ENCODE results near the gene SMO. TPM values are rescaled to one million over a fixed set of nuclear protein-coding genes. Genes with fewer than 3 reads are reported as not detected.

Gene SMO
- total and polyA plus RNA-seq, 4 donors = 2.9 to 16.3 (median 10.7) TPM

DNA sequence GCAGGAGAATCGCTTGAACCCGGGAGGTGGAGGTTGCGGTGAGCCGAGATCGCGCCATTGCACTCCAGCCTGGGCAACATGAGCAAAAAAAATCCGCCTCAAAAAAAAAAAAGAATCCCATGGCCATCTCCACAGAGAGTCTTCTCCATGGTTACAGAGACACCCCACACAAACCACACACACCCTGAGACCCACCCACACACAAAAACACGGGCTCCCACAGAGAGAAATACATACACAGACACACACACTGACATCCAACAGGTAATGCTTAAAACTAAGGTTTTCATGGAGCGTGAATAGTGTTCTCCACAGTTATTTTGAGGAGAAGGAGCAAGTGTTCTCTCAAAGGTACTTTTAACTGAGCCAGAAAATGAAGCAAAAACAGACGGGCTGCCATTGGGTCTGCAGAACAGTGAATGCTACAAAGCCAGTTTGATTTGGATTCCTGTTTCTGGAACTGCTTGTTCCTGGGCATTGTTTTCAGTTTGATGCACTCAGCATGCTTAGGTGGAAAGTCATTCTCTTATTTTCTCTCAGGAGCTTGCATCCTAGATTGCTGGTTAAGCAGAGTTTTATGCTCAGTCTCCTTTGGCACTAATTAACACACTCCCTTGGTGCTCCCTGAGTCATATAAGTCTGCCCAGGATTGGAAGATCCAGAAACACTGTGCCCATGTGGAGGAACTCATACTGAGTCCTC lies 51.8 kb downstream of the SMO start:
- no peak overlapping the region for H3K4me3 ChIP-seq (ENCODE audit: low read depth in 1 of 3, low read length in 3 of 3)
- WGBS = 95% methylated on average over 10 of the region's 10 CpGs
- H3K27ac ChIP-seq (ENCODE audit: low read depth in 1 of 2, low read length in 2 of 2) = no peak overlapping the region
- DNase-seq (ENCODE audit: low spot score) = no peak
- no peaks in the 10 kb centered on the region for H3K27me3 ChIP-seq (ENCODE audit: control insufficient read depth in 4 of 4, insufficient read depth in 4 of 4, low read length in 3 of 4)
- H3K9ac ChIP-seq (ENCODE audit: low read depth in 1 of 2, low read length in 2 of 2) = no peak overlapping the region
- H3K36me3 ChIP-seq (ENCODE audit: control insufficient read depth in 4 of 4, insufficient read depth in 3 of 4, low read depth in 1 of 4, low read length in 3 of 4) = no peaks in the 10 kb centered on the region
- TF ChIP-seq FOXA1 (IDR thresholded peaks at IDR 0.05) (no peak), HNF4A (conservative IDR thresholded peaks at IDR 0.05) (no peak), NR2F2 (IDR thresholded peaks at IDR 0.05) (no peak)
- H3K4me1 ChIP-seq (ENCODE audit: control insufficient read depth in 4 of 4, insufficient read depth in 4 of 4, low read length in 3 of 4) = no peaks in the 10 kb centered on the region
- H3K9me3 ChIP-seq (ENCODE audit: control insufficient read depth in 4 of 4, low read length in 3 of 4) = no peaks in the 10 kb centered on the region

DNA sequence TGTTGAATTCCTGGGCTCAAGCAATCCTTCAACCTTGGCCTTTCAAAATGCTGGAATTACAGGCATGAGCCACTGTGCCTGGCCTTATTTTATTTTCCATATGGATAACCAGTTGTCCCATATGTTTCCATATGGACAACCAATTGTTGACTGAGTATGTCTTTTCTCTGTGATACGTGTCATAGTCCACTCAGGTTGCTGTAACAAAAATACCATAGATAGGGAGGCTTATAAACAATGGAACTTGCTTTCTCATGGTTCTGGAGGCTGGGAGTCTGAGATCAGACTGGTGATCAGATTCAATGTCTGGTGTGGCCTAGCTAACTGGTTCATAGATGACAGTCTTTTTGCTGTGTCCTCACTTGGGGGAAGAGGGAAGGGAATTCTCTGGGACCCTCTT lies 55.8 kb downstream of the SMO start:
- Histone ChIP-seq H3K9me3 (ENCODE audit: control insufficient read depth in 4 of 4, low read length in 3 of 4) (no peaks in the 10 kb centered on the region), H3K9ac (ENCODE audit: low read depth in 1 of 2, low read length in 2 of 2) (no peak overlapping the region), H3K4me1 (ENCODE audit: control insufficient read depth in 4 of 4, insufficient read depth in 4 of 4, low read length in 3 of 4) (no peaks in the 10 kb centered on the region), H3K36me3 (ENCODE audit: control insufficient read depth in 4 of 4, insufficient read depth in 3 of 4, low read depth in 1 of 4, low read length in 3 of 4) (no peaks in the 10 kb centered on the region), H3K27me3 (ENCODE audit: control insufficient read depth in 4 of 4, insufficient read depth in 4 of 4, low read length in 3 of 4) (no peaks in the 10 kb centered on the region), H3K27ac (ENCODE audit: low read depth in 1 of 2, low read length in 2 of 2) (no peak overlapping the region), H3K4me3 (ENCODE audit: low read depth in 1 of 3, low read length in 3 of 3) (no peak overlapping the region)
- 97% methylated on average over 1 of the region's 1 CpG for WGBS
- TF ChIP-seq TAF1 (conservative IDR thresholded peaks at IDR 0.05) = no peak
- TF ChIP-seq, protein P1, sequence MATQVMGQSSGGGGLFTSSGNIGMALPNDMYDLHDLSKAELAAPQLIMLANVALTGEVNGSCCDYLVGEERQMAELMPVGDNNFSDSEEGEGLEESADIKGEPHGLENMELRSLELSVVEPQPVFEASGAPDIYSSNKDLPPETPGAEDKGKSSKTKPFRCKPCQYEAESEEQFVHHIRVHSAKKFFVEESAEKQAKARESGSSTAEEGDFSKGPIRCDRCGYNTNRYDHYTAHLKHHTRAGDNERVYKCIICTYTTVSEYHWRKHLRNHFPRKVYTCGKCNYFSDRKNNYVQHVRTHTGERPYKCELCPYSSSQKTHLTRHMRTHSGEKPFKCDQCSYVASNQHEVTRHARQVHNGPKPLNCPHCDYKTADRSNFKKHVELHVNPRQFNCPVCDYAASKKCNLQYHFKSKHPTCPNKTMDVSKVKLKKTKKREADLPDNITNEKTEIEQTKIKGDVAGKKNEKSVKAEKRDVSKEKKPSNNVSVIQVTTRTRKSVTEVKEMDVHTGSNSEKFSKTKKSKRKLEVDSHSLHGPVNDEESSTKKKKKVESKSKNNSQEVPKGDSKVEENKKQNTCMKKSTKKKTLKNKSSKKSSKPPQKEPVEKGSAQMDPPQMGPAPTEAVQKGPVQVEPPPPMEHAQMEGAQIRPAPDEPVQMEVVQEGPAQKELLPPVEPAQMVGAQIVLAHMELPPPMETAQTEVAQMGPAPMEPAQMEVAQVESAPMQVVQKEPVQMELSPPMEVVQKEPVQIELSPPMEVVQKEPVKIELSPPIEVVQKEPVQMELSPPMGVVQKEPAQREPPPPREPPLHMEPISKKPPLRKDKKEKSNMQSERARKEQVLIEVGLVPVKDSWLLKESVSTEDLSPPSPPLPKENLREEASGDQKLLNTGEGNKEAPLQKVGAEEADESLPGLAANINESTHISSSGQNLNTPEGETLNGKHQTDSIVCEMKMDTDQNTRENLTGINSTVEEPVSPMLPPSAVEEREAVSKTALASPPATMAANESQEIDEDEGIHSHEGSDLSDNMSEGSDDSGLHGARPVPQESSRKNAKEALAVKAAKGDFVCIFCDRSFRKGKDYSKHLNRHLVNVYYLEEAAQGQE (IDR thresholded peaks at IDR 0.05) = no peak
- TF ChIP-seq RAD21 (IDR thresholded peaks at IDR 0.05) = no peak
- TF ChIP-seq FOXA2 (IDR thresholded peaks at IDR 0.05) = no peak
- TF ChIP-seq GABPA (IDR thresholded peaks at IDR 0.05 in 1 of 2, conservative IDR thresholded peaks at IDR 0.05 in 1 of 2) = no peak
- TF ChIP-seq JUND (IDR thresholded peaks at IDR 0.05) = no peak
- TF ChIP-seq, protein P2, sequence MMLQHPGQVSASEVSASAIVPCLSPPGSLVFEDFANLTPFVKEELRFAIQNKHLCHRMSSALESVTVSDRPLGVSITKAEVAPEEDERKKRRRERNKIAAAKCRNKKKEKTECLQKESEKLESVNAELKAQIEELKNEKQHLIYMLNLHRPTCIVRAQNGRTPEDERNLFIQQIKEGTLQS (IDR thresholded peaks at IDR 0.05) = no peak
- TF ChIP-seq SP1 (IDR thresholded peaks at IDR 0.05) = no peak
- TF ChIP-seq, protein P3, sequence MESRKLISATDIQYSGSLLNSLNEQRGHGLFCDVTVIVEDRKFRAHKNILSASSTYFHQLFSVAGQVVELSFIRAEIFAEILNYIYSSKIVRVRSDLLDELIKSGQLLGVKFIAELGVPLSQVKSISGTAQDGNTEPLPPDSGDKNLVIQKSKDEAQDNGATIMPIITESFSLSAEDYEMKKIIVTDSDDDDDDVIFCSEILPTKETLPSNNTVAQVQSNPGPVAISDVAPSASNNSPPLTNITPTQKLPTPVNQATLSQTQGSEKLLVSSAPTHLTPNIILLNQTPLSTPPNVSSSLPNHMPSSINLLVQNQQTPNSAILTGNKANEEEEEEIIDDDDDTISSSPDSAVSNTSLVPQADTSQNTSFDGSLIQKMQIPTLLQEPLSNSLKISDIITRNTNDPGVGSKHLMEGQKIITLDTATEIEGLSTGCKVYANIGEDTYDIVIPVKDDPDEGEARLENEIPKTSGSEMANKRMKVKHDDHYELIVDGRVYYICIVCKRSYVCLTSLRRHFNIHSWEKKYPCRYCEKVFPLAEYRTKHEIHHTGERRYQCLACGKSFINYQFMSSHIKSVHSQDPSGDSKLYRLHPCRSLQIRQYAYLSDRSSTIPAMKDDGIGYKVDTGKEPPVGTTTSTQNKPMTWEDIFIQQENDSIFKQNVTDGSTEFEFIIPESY (IDR thresholded peaks at IDR 0.05) = no peak
- TF ChIP-seq FOXA1 (IDR thresholded peaks at IDR 0.05) = no peak
- DNase-seq (ENCODE audit: low spot score) = no peak

DNA sequence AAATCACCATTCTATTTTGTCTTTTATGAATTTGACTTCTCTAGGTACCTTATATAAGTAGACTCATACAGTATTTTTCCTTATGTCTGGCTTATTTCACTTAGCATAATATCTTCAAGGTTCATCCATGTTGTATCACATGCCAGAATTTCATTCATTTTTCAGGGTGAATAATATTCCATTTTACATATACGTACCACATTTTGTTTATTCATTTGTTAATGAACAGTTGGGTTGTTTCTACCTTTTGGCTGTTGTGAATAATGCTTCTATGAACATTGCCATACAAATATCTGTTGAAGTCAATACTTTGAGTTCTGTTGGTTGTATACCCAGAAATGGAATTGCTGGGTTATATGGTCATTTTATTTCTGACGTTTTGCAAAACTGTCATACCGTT lies 57.1 kb downstream of the SMO start:
- H3K9ac ChIP-seq (ENCODE audit: low read depth in 1 of 2, low read length in 2 of 2) = no peak overlapping the region
- WGBS = 82% methylated on average over 3 of the region's 3 CpGs
- H3K4me1 ChIP-seq (ENCODE audit: control insufficient read depth in 4 of 4, insufficient read depth in 4 of 4, low read length in 3 of 4) = no peaks in the 10 kb centered on the region
- DNase-seq (ENCODE audit: low spot score) = no peak
- H3K27me3 ChIP-seq (ENCODE audit: control insufficient read depth in 4 of 4, insufficient read depth in 4 of 4, low read length in 3 of 4) = no peaks in the 10 kb centered on the region
- H3K36me3 ChIP-seq (ENCODE audit: control insufficient read depth in 4 of 4, insufficient read depth in 3 of 4, low read depth in 1 of 4, low read length in 3 of 4) = no peaks in the 10 kb centered on the region
- no peak overlapping the region for H3K27ac ChIP-seq (ENCODE audit: low read depth in 1 of 2, low read length in 2 of 2)
- no peaks in the 10 kb centered on the region for H3K9me3 ChIP-seq (ENCODE audit: control insufficient read depth in 4 of 4, low read length in 3 of 4)
- no peak overlapping the region for H3K4me3 ChIP-seq (ENCODE audit: low read depth in 1 of 3, low read length in 3 of 3)
- TF ChIP-seq, protein P4, sequence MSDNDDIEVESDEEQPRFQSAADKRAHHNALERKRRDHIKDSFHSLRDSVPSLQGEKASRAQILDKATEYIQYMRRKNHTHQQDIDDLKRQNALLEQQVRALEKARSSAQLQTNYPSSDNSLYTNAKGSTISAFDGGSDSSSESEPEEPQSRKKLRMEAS (IDR thresholded peaks at IDR 0.05) = no peak
- TF ChIP-seq HNF4G (IDR thresholded peaks at IDR 0.05) (no peak), FOXA1 (IDR thresholded peaks at IDR 0.05) (no peak), NR2F2 (IDR thresholded peaks at IDR 0.05) (no peak), RXRA (IDR thresholded peaks at IDR 0.05) (no peak), HNF4A (conservative IDR thresholded peaks at IDR 0.05) (no peak), RAD21 (IDR thresholded peaks at IDR 0.05) (no peak), TAF1 (conservative IDR thresholded peaks at IDR 0.05) (no peak), SP1 (IDR thresholded peaks at IDR 0.05) (no peak)
- TF ChIP-seq, protein P1 (IDR thresholded peaks at IDR 0.05) = no peak
- TF ChIP-seq, protein P3 (IDR thresholded peaks at IDR 0.05) = no peak

All from liver (tissue), 9 donors.